ENCODE measurements around the gene MYO1B.
A peak's percentile ranks its signal among the peaks of the same experiment; 100 is the strongest.

MYO1B gene

DNA sequence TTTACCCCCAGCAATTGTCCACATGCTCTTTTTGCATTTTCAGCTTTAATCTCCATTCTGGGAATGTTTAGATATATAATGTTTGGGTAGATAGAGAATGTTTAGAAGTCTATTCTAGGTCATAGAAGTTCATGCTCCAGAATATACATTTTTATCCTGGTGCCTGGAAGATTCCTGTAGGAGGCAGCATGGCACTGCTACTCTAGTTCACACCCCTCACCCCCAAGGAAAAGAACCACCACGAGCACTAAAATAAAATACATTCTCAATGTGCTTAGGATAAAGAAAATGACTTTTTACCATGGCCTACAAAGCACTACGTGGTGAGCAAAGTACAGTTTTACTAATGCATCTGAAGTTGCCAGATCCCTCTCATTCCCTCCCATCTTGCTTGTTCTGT is 53.8 kb downstream of the MYO1B start:
- DNase-seq (ENCODE audit: low spot score), result no peak

DNA sequence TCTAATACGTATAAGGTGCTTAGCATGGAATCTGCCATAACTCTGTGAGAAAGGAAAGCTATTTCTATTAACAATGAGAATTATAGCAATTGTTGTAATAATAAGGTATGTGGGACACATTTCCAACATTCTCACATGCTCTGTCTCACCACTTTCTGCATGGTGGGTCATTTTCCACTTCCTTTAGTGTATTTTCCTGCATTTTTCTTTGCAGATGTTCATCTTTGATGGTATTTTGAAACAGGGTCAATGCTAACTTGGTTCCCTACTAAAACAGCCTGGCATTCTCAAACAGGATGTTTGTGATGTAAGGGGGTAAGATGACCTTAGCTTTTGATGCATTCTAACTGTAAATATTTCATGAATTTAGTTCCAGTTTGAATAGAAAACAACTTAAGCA is 54.7 kb downstream of the MYO1B start:
- DNase-seq (ENCODE audit: low spot score), result no peak

- no peak for DNase-seq (ENCODE audit: low spot score)
Measured at GRCh38 chr2:191301971-191302370, 56.8 kb downstream of the MYO1B start.

GRCh38 chr2:191302459-191303139 is 57.4 kb downstream of the MYO1B start:
- DNase-seq (ENCODE audit: low spot score), result peak; percentile 6

DNA sequence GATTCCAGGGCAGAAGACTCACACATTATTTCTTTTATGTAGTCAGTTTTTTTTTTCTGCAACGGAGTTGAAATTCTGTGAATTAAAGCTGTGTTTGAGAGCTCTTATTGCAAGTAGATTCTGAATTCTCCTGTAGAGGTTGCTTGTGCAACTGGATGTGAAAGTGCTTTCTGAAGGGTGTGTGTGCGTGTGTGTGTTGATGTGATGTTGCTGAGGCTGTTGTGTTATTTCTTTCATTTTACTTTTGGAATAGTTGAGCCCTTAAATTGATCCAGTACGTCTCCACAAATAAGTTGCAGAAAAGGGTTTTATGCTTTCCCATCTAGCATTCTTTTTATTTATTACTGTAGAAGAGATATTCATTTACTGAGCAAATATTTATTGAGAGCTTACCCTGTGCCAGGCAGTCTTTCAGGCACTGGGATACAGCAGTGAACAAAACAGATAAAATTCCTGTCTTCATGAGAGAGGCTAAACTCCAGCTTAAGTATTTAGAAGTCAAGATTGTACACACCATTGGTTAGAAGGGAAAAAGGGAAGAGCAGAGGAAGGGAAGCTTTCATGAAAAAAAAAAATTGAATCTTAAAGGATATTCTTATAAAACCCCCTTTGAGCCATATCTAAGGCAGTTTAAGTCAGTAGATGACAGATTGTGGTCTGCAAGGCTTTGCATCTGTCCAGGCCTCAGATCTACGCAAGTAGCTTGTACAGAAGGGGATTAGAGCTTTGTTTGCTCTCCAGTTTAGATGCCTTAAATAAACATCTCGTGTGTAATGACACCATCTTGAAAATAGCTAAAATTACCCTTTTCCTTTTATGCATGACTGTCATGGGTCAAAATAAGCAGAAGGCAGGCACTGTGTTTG is 58.2 kb downstream of the MYO1B start:
- no peak for DNase-seq (ENCODE audit: low spot score)

- DNase-seq (ENCODE audit: low spot score), result no peak
Measured at GRCh38 chr2:191304939-191305875, 60.0 kb downstream of the MYO1B start.

DNA sequence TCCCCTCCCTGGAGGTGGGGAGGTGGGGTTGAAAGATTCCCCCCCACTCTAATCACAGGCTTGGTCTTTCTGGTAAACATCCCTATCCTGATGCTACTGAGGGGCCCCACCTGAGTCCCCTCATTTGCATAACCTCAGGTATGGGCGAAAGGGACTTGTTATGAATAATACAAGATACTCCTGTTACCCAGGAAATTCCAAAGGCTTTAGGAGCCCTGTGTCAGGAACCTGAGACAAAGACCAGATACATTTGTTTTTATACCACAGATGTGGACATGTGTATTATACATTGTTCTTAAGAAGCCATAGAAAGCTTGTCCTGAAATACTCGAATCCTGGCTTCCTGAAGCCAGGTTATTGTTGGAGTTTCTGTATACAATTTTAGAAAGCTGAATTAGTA is 62.8 kb downstream of the MYO1B start:
- no peak for DNase-seq (ENCODE audit: low spot score)

- no peak for DNase-seq (ENCODE audit: low spot score)
Measured at GRCh38 chr2:191311156-191311555, 66.0 kb downstream of the MYO1B start.

- DNase-seq (ENCODE audit: low spot score), result no peak
Measured at GRCh38 chr2:191311627-191312026, 66.4 kb downstream of the MYO1B start.

DNA sequence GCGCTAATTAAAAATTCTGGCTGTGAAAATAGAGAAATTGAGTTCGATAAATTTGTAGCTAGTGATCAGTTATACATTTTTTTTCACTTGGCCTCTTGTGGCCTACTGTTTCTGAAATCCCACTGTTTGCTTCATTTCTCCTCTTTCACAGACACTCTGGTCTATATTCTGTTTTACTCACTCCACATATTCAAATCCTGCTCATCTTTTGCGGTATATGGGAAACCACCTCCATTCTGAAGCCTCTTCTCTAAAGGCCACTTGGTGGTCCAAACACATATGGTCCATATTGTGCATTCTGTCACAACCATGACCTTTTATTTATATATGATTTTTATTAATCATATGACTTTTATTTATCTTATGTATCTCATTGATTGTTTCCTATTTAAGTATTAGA is 67.0 kb downstream of the MYO1B start:
- DNase-seq (ENCODE audit: low spot score), result no peak

DNA sequence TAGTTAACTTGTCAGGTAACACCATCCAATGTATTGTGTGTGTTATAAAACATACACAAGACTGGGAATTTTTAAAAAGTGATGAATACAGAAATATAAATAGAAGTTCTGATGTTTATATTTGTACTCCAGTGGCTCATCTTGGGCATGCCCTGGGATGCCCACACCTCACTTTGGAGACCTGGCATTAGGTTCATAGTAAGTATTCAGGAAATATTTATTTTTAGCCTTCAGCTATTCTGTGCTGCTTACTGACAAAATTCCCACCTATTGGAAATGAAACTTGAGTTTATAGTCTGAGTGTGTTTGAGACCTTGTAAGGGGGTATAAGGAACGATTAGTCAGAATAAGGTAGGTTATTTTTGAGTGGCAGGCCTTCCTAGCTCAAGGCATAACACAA is 67.5 kb downstream of the MYO1B start:
- DNase-seq (ENCODE audit: low spot score), result no peak

DNA sequence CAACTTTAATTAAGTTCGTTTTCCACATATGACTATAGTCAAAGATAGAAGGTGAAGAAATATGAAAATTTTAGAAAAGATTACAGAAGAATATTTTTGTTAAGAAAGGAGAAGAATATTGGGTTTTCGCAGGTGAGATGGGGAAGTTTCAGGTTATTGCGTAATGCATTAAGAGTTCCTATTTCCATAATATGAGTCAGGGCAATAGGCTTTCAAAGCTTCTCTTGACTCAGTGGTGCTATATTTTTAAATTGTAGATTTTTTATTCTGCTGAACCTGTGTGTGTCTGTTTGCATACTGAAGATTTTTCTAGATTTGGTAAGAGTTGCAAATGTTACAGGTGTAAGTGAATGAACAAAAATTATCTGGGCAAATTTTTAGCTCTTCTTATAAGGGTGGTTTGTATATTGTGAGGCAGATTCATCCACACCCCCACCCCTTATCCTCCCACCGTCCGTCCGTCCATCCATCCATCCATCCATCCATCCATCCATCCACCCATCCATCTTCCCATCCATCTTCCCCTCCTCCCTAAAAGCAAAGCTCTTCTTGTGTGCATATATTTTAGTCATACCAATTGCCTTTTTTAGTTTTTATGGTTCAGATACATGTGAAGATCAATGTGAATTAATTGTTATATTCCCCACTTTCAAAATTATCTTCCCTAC is 69.6 kb downstream of the MYO1B start:
- no peak for DNase-seq (ENCODE audit: low spot score)

- DNase-seq (ENCODE audit: low spot score), result no peak
Measured at GRCh38 chr2:191315365-191315752, 70.2 kb downstream of the MYO1B start.

GRCh38 chr2:191316246-191316994 is 71.2 kb downstream of the MYO1B start:
- DNase-seq (ENCODE audit: low spot score), result no peak

GRCh38 chr2:191318037-191318728 is 73.0 kb downstream of the MYO1B start:
- DNase-seq (ENCODE audit: low spot score), result no peak

DNA sequence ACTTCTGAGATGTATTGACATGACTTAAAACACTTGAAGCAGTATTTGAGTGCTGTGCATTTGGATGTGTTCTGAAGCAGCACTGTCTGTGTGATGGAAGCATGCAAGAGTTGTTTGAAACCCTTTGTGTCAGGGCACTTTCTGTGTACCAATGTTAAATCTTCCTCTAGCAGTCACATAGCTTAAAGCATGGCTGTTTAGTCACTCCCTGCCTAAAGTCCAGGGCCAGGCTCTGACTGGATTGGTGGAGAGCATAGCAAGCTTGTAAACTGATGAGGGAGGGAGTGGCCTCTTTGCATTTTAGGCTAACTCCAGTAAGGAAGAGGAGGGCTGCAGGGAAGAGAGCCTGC is 73.5 kb downstream of the MYO1B start:
- no peak for DNase-seq (ENCODE audit: low spot score)

- no peak for DNase-seq (ENCODE audit: low spot score)
Measured at GRCh38 chr2:191319186-191319585, 74.0 kb downstream of the MYO1B start.

- DNase-seq (ENCODE audit: low spot score), result no peak
Measured at GRCh38 chr2:191320881-191321280, 75.7 kb downstream of the MYO1B start.

DNA sequence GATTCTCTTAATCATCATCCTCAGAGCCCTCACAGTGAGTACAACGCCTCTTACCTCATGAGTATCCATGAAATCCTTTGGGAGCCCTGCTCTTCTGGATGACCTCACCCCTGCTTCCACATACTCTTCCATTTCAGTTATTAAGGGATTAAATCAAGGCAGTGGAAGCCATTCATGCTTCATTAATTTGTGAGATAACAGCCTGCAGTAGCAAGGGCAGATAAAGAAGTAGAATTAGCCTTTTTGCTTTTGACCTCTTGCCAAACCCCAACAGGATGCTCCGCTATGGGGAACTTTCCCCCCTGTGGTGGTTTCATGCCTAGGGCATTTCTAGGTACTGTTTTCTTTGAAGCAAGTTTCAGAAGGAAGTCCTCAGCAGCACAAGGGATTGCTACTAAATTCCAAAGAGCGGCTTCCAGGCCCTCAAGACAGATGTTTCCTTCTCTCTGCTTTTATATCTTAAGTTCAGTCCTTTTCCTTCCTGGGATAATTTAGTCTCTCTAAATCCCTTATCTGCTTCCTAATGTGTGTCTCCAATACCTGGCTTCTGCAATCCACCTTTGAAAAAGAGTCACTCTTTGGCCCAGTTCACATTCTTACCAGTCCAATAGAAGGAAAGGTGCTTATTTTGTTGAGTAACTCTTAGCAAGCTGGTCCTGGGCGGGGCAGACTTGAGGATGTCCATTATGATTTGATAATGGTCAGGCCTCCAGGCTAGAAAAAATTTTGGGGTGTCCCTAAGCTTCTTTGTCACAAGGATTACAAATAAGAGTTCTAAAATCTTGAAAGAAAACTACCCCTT is 76.9 kb downstream of the MYO1B start:
- peak; percentile 16 for DNase-seq (ENCODE audit: low spot score)
